COLO668 (cell line): ENCODE measurements around the gene C22orf23.

Experiments used
- DNase-seq: peaks from one replicate; lab custom pipeline; 2025; ENCODE audit not compliant: unreplicated experiment; lab: John Stamatoyannopoulos, UW

The C22orf23 gene

GRCh38 chr22:37926771-37927636 lies 26.4 kb downstream of the C22orf23 start:
- DNase-seq, result no peak

GRCh38 chr22:37926358-37926757 lies 27.0 kb downstream of the C22orf23 start:
- no peak for DNase-seq

- no peak for DNase-seq
Measured at GRCh38 chr22:37925767-37926166, 27.6 kb downstream of the C22orf23 start.

- DNase-seq, result no peak
Measured at GRCh38 chr22:37925330-37925729, 28.1 kb downstream of the C22orf23 start.

- no peak for DNase-seq
Measured at GRCh38 chr22:37924386-37925065, 28.9 kb downstream of the C22orf23 start.

- DNase-seq, result no peak
Measured at GRCh38 chr22:37923927-37924326, 29.5 kb downstream of the C22orf23 start.

- DNase-seq, result no peak
Measured at GRCh38 chr22:37922191-37922590, 31.2 kb downstream of the C22orf23 start.

GRCh38 chr22:37920126-37920525 lies 33.3 kb downstream of the C22orf23 start:
- no peak for DNase-seq

- DNase-seq, result no peak
Measured at GRCh38 chr22:37918580-37919270, 34.7 kb downstream of the C22orf23 start.

- DNase-seq, result no peak
Measured at GRCh38 chr22:37917874-37918548, 35.4 kb downstream of the C22orf23 start.

GRCh38 chr22:37916311-37916710 lies 37.1 kb downstream of the C22orf23 start:
- DNase-seq, result no peak

GRCh38 chr22:37913233-37913721 lies 40.1 kb downstream of the C22orf23 start:
- no peak for DNase-seq

GRCh38 chr22:37912171-37912570 lies 41.2 kb downstream of the C22orf23 start:
- no peak for DNase-seq

- DNase-seq, result no peak
Measured at GRCh38 chr22:37911697-37912096, 41.7 kb downstream of the C22orf23 start.

- peak; percentile 61 for DNase-seq
Measured at GRCh38 chr22:37910890-37911672, 42.3 kb downstream of the C22orf23 start.

GRCh38 chr22:37909766-37910165 lies 43.6 kb downstream of the C22orf23 start:
- DNase-seq, result no peak

GRCh38 chr22:37907036-37907954 lies 46.1 kb downstream of the C22orf23 start:
- peak; percentile 7 for DNase-seq

GRCh38 chr22:37906364-37907008 lies 46.9 kb downstream of the C22orf23 start:
- peak; percentile 23 for DNase-seq
